ENCODE data around the gene ROBO1. TPM values are rescaled to one million over a fixed set of nuclear protein-coding genes. Genes with fewer than 3 reads are reported as not detected.

ROBO1 gene
- total and polyA plus RNA-seq, 2 of the 13 experiments (the other 11 are each of a cell fraction or from before 2014, with no cell fraction given), result 52.2 to 71.0 TPM

DNA sequence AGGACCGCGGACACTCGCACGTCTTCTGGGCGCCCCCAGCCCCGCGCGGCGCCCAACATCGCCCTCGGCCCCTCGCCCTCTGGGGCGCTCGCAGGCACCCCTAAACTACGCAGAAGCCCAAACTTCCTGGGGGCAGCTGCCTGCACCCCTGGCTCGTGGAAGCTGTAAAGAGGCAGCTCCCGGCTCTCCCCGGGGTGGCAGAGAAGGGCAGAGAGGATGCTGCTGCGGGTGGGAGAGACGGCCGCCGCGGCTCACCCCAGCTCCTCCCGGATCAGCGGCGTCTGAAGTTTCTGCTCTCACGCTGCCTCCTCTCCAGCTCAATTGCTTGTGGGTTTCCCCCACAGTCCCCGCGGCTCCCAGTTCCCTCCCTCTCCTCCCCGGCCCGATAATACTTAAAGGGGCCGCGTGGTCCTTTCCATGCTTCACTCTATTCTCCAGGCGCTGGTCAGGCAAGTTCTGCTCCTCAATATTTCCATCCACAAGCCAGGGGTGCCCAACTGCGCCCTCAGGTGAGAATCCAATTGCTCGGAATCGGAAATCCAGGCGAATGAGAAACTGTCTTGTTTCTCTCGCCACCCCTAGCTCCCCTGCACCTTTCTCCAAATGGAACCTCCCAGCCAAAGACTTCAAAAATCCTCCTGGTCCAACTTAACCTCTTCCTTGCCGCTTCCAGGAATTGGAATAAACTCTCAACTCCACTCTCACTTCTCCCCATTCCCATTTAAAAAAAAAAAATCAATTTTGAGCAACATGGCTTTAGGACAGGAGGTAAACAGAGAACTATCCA, 748.5 kb downstream of the ROBO1 start (continued):
- TF ChIP-seq, protein P1, sequence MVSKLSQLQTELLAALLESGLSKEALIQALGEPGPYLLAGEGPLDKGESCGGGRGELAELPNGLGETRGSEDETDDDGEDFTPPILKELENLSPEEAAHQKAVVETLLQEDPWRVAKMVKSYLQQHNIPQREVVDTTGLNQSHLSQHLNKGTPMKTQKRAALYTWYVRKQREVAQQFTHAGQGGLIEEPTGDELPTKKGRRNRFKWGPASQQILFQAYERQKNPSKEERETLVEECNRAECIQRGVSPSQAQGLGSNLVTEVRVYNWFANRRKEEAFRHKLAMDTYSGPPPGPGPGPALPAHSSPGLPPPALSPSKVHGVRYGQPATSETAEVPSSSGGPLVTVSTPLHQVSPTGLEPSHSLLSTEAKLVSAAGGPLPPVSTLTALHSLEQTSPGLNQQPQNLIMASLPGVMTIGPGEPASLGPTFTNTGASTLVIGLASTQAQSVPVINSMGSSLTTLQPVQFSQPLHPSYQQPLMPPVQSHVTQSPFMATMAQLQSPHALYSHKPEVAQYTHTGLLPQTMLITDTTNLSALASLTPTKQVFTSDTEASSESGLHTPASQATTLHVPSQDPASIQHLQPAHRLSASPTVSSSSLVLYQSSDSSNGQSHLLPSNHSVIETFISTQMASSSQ (IDR thresholded peaks at IDR 0.05; ENCODE audit: low read depth), result peak; percentile 64
- TF ChIP-seq, protein P1 (CRISPR knock-in tag; IDR thresholded peaks at IDR 0.05; ENCODE audit: borderline replicate concordance), result peak; percentile 63; the same call in 1 of the 2 replicates
- 0 out of 2 replicates have a peak, but pooled peaks have one; percentile 52 for TF ChIP-seq ZFP82 (CRISPR knock-in tag; IDR thresholded peaks at IDR 0.05; ENCODE audit: borderline replicate concordance)
- peak; percentile 81; the same call in 1 of the 2 replicates for TF ChIP-seq ZNF543 (CRISPR knock-in tag; IDR thresholded peaks at IDR 0.05)
- TF ChIP-seq, protein P2, sequence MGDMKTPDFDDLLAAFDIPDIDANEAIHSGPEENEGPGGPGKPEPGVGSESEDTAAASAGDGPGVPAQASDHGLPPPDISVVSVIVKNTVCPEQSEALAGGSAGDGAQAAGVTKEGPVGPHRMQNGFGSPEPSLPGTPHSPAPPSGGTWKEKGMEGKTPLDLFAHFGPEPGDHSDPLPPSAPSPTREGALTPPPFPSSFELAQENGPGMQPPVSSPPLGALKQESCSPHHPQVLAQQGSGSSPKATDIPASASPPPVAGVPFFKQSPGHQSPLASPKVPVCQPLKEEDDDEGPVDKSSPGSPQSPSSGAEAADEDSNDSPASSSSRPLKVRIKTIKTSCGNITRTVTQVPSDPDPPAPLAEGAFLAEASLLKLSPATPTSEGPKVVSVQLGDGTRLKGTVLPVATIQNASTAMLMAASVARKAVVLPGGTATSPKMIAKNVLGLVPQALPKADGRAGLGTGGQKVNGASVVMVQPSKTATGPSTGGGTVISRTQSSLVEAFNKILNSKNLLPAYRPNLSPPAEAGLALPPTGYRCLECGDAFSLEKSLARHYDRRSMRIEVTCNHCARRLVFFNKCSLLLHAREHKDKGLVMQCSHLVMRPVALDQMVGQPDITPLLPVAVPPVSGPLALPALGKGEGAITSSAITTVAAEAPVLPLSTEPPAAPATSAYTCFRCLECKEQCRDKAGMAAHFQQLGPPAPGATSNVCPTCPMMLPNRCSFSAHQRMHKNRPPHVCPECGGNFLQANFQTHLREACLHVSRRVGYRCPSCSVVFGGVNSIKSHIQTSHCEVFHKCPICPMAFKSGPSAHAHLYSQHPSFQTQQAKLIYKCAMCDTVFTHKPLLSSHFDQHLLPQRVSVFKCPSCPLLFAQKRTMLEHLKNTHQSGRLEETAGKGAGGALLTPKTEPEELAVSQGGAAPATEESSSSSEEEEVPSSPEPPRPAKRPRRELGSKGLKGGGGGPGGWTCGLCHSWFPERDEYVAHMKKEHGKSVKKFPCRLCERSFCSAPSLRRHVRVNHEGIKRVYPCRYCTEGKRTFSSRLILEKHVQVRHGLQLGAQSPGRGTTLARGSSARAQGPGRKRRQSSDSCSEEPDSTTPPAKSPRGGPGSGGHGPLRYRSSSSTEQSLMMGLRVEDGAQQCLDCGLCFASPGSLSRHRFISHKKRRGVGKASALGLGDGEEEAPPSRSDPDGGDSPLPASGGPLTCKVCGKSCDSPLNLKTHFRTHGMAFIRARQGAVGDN (CRISPR knock-in tag; IDR thresholded peaks at IDR 0.05), result peak; percentile 77
- TF ChIP-seq ZNF496 (CRISPR knock-in tag; IDR thresholded peaks at IDR 0.05; ENCODE audit: insufficient replicate concordance), result no peak
- TF ChIP-seq, protein P3, sequence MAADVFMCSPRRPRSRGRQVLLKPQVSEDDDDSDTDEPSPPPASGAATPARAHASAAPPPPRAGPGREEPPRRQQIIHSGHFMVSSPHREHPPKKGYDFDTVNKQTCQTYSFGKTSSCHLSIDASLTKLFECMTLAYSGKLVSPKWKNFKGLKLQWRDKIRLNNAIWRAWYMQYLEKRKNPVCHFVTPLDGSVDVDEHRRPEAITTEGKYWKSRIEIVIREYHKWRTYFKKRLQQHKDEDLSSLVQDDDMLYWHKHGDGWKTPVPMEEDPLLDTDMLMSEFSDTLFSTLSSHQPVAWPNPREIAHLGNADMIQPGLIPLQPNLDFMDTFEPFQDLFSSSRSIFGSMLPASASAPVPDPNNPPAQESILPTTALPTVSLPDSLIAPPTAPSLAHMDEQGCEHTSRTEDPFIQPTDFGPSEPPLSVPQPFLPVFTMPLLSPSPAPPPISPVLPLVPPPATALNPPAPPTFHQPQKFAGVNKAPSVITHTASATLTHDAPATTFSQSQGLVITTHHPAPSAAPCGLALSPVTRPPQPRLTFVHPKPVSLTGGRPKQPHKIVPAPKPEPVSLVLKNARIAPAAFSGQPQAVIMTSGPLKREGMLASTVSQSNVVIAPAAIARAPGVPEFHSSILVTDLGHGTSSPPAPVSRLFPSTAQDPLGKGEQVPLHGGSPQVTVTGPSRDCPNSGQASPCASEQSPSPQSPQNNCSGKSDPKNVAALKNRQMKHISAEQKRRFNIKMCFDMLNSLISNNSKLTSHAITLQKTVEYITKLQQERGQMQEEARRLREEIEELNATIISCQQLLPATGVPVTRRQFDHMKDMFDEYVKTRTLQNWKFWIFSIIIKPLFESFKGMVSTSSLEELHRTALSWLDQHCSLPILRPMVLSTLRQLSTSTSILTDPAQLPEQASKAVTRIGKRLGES (CRISPR knock-in tag; IDR thresholded peaks at IDR 0.05; ENCODE audit: borderline replicate concordance), result no peak
- TF ChIP-seq, protein P4, sequence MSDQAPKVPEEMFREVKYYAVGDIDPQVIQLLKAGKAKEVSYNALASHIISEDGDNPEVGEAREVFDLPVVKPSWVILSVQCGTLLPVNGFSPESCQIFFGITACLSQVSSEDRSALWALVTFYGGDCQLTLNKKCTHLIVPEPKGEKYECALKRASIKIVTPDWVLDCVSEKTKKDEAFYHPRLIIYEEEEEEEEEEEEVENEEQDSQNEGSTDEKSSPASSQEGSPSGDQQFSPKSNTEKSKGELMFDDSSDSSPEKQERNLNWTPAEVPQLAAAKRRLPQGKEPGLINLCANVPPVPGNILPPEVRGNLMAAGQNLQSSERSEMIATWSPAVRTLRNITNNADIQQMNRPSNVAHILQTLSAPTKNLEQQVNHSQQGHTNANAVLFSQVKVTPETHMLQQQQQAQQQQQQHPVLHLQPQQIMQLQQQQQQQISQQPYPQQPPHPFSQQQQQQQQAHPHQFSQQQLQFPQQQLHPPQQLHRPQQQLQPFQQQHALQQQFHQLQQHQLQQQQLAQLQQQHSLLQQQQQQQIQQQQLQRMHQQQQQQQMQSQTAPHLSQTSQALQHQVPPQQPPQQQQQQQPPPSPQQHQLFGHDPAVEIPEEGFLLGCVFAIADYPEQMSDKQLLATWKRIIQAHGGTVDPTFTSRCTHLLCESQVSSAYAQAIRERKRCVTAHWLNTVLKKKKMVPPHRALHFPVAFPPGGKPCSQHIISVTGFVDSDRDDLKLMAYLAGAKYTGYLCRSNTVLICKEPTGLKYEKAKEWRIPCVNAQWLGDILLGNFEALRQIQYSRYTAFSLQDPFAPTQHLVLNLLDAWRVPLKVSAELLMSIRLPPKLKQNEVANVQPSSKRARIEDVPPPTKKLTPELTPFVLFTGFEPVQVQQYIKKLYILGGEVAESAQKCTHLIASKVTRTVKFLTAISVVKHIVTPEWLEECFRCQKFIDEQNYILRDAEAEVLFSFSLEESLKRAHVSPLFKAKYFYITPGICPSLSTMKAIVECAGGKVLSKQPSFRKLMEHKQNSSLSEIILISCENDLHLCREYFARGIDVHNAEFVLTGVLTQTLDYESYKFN (CRISPR knock-in tag; conservative IDR thresholded peaks at IDR 0.05), result 0 out of 2 replicates have a peak, but pooled peaks have one; percentile 12
- TF ChIP-seq, protein P5, sequence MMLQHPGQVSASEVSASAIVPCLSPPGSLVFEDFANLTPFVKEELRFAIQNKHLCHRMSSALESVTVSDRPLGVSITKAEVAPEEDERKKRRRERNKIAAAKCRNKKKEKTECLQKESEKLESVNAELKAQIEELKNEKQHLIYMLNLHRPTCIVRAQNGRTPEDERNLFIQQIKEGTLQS (CRISPR knock-in tag; IDR thresholded peaks at IDR 0.05), result no peak
- TF ChIP-seq ZNF264 (CRISPR knock-in tag; IDR thresholded peaks at IDR 0.05), result 0 out of 2 replicates have a peak, but pooled peaks have one; percentile 25
- TF ChIP-seq ZKSCAN8 (CRISPR knock-in tag; IDR thresholded peaks at IDR 0.05; ENCODE audit: borderline replicate concordance), result no peak
